SJSA1 (cell line): Measurements from ENCODE around the gene PLXDC2. TPM values are rescaled to one million over a fixed set of nuclear protein-coding genes. Genes with fewer than 3 reads are reported as not detected.
"Not testable (repeated sequence)": the region's sequence is repeated elsewhere in the genome, so short reads cannot be mapped to it uniquely, and the experiment has no call there.

Source experiments
- DNase-seq, 2 experiments: peaks; one replicate each; pipeline ENCODE4 v3.0.0-alpha.2; 2015 to 2020; ENCODE audit warnings: low spot score in 2 of 2, low read depth in 1 of 2
- H3K27ac ChIP-seq: fragments of 250-450 bp; sonication (Bioruptor Pico); 2 replicates; pipeline ENCODE4 v1.5.1; 2020; ENCODE audit warnings: mild to moderate bottlenecking, moderate library complexity
- H3K27me3 ChIP-seq: fragments of 250-450 bp; sonication (Bioruptor Pico); replicated peaks from 2 replicates; pipeline ENCODE4 v1.5.1; 2020; ENCODE audit warnings: mild to moderate bottlenecking, moderate library complexity
- H3K36me3 ChIP-seq: fragments of 250-450 bp; sonication (Bioruptor Pico); 2 replicates; pipeline ENCODE4 v1.5.1; 2020; ENCODE audit warnings: mild to moderate bottlenecking
- H3K4me1 ChIP-seq: fragments of 250-450 bp; sonication (Bioruptor Pico); replicated peaks from 2 replicates; pipeline ENCODE4 v1.6.1; 2021; ENCODE audit warnings: mild to moderate bottlenecking
- H3K4me3 ChIP-seq: fragments of 250-450 bp; sonication (Bioruptor Pico); 2 replicates; pipeline ENCODE4 v1.5.1; 2020; ENCODE audit warnings: mild to moderate bottlenecking
- H3K9me3 ChIP-seq: fragments of 250-450 bp; sonication (Bioruptor Pico); replicated peaks from 2 replicates; pipeline ENCODE4 v1.5.1; 2020; ENCODE audit warnings: mild to moderate bottlenecking
- total RNA-seq: library from RNA; depleted of rRNA; stranded (reverse); fragments of >200 nt; shearing (Covaris generic); gene quantifications from 2 replicates; pipeline ENCODE4 v1.2.3, GENCODE V29; 2014

Gene PLXDC2
- total RNA-seq, 1 experiment from 2014 or later, result 0.66 TPM

DNA sequence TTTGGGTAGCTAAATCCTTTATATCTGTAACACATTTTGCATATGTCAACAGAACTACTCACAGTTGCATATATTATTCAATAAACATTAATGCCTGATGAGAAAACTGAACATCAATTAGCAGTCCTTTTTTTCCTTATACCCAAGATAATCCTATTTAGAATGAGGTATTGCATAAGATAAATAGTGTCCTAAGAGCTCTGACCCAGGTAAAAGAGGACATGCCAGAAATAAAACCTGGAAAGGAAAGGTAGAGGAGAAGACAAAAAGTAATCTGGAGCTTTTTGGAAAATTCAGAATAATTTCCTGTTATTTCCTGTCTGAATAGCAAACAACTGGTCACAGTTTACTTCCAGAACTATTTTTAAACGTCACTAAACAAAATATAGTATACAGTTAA, 204.4 kb downstream of the PLXDC2 start:
- H3K4me3 ChIP-seq, result no peak overlapping the region
- no peak overlapping the region for H3K27ac ChIP-seq
- no peaks in the 10 kb centered on the region for H3K4me1 ChIP-seq
- no peak for DNase-seq
- no peaks in the 10 kb centered on the region for H3K9me3 ChIP-seq
- H3K27me3 ChIP-seq, result no peaks in the 10 kb centered on the region
- H3K36me3 ChIP-seq, result no peaks in the 10 kb centered on the region

DNA sequence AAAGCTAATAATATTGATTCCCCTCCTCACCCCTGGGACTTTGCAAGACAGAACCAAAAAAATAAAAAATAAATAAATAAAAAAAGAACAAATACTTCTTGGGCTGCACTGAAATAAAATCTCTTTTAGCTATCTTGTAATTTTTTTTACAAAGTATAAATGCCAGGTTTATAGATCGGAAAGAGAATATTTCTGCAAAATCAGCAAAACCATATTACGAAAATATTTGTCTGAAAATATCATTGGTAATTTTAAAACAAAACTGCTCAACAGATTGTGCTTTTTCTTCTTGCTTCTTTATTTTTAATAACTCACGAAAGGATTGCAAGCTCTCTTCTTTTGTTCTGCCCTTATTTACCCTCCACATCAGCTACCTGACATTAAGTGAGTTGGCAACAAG, 213.3 kb downstream of the PLXDC2 start:
- Histone ChIP-seq H3K27ac (no peak overlapping the region), H3K9me3 (0 out of 2 replicates have a peak, but pooled peaks cover under 1% of the 10 kb centered on the region), H3K4me3 (no peak overlapping the region), H3K27me3 (no peaks in the 10 kb centered on the region), H3K4me1 (no peaks in the 10 kb centered on the region), H3K36me3 (no peaks in the 10 kb centered on the region)
- DNase-seq, result no peak

DNA sequence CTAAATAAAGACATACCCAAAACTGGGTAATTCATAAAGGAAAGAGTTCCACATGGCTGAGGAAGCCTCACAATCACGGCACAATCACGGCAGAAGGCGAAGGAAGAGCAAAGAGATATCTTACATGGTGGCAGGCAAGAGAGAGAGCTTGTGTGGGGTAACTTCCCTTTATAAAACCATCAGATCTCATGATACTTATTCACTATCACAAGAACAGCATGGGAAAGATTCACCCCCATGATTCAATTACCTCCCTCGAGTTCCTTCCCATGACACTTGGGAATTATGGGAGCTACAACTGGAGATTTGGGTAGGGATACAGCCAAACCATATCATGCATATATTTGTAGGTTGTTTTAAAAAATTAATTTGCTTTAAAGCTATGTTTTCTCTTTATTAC, 217.2 kb downstream of the PLXDC2 start:
- Histone ChIP-seq H3K4me3 (no peak overlapping the region), H3K4me1 (no peaks in the 10 kb centered on the region), H3K27me3 (no peaks in the 10 kb centered on the region), H3K36me3 (no peaks in the 10 kb centered on the region), H3K9me3 (0 out of 2 replicates have a peak, but pooled peaks cover 6% of the 10 kb centered on the region), H3K27ac (no peak overlapping the region)
- no peak for DNase-seq

DNA sequence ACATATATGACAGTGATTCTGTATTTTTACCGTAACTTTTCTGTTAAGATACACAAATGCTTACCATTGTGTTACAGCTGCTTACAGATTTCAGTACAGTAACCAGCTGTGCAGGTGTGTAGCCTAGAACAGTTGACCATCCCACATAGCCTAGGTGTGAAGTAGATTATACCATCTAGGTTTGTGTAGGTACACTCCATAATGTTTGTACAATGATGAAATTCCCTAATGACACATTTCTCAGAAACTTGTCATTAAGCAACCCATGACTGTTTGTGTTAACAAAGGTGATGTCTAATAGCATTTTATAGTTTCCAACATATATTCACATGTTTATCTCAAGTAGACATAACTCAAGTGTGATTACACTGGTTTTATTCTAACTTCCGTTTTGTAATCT, 218.5 kb downstream of the PLXDC2 start:
- DNase-seq, result no peak
- Histone ChIP-seq H3K4me3 (no peak overlapping the region), H3K36me3 (no peaks in the 10 kb centered on the region), H3K27ac (no peak overlapping the region), H3K9me3 (0 out of 2 replicates have a peak, but pooled peaks cover 6% of the 10 kb centered on the region), H3K4me1 (no peaks in the 10 kb centered on the region), H3K27me3 (no peaks in the 10 kb centered on the region)

DNA sequence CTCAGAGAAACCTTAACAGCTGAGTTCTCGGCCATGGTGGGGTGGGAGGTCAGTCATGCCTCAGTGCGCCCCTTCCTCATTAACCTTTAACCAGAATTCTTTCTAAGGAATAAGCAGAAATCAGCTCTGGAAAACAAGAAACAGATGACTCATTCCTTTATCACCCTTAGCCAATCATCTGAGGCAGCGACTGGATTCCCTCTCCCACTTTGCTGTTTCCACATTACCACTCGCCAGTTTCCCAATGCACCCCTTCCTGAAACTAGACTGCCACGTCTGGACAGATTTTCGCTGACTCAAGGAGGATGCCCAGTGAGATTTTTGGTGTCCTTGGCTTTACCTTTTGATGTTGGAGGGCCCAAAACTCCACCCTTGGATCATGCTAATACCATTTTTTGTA, 223.8 kb downstream of the PLXDC2 start:
- Histone ChIP-seq H3K27ac (no peak overlapping the region), H3K36me3 (no peaks in the 10 kb centered on the region), H3K4me3 (no peak overlapping the region), H3K27me3 (no peaks in the 10 kb centered on the region), H3K9me3 (0 out of 2 replicates have a peak, but pooled peaks cover 7% of the 10 kb centered on the region), H3K4me1 (no peaks in the 10 kb centered on the region)
- DNase-seq, result no peak

DNA sequence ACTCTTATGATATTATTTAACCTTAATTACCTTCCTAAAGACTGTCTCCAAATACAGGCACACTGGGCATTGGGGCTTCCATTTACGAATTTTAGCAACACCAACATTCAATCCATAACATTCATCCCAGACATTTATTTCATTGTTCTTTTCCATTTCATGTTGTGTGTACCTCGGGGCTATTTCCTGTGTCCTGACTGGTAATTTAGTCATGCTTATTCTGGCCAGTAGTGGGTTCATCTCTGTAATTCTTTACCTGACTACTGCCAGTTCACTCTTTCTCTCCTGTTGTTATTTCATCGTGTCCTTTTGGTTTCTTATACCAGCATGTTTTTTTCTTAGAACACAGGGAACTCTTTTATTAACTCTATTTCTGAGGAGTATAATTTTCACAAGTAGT, 225.7 kb downstream of the PLXDC2 start:
- Histone ChIP-seq H3K9me3 (0 out of 2 replicates have a peak, but pooled peaks cover 4% of the 10 kb centered on the region), H3K4me1 (no peaks in the 10 kb centered on the region), H3K4me3 (no peak overlapping the region), H3K27ac (no peak overlapping the region), H3K27me3 (no peaks in the 10 kb centered on the region), H3K36me3 (no peaks in the 10 kb centered on the region)
- no peak for DNase-seq

DNA sequence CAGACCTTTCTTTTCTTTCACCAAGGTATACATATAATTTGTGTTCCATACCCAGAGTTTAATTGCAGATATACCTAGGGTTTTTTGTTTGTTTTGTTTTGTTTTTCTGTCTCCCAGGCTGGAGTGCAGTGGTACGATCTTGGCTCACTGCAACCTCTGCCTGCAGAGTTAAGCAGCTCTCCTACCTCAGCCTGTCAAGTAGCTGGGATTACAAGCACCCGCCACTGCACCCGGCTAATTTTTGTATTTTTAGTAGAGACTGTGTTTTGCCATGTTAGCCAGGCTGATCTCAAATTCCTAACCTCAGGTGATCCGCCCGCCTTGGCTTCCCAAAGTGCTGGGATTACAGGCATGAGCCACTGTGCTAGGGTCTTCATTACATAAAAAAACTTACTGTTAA, 228.9 kb downstream of the PLXDC2 start:
- H3K4me1 ChIP-seq, DNase-seq, H3K9me3 ChIP-seq, H3K27me3 ChIP-seq, H3K36me3 ChIP-seq, H3K27ac ChIP-seq, H3K4me3 ChIP-seq: not testable (repeated sequence)

DNA sequence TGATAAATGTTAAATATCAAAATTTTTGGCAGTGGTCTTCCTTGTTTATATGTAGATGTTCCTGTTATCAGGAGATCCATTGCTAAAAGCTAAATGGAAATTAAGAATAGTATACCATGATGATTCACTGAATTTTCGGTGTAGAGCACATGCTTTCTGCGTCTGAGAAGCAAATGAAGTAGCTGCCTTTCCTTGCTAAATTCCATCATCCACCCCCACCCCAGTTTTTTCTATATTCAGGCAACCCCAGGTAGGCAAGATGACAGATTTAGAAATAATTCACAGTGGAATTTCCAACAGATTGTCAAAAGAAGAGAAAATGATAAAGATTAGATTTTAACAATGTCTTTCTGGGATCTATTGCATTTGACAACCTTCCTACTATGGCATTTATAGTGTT, 231.9 kb downstream of the PLXDC2 start:
- no peak for DNase-seq
- Histone ChIP-seq H3K4me1 (no peaks in the 10 kb centered on the region), H3K9me3 (no peaks in the 10 kb centered on the region), H3K36me3 (no peaks in the 10 kb centered on the region), H3K27me3 (no peaks in the 10 kb centered on the region), H3K4me3 (no peak overlapping the region), H3K27ac (no peak overlapping the region)

DNA sequence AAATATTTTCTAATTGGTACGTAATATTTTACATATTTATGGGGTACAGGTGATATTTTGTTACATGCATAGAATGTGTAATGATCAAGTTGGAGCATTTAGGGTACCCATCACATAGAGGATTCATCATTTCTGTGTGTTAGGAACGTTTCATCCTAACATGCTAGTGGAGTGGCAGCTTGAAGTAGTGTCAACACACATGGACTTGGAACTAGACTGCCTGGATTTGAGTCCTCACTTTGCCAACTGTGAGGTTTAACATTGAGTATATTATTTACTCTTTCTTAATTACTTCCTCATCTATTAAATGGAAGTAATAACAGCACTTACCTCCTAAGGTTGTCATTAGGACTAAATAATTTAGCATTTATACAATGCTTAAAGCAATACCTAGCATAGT, 241.9 kb downstream of the PLXDC2 start:
- no peak overlapping the region for H3K27ac ChIP-seq
- no peak for DNase-seq
- no peaks in the 10 kb centered on the region for H3K36me3 ChIP-seq
- no peaks in the 10 kb centered on the region for H3K27me3 ChIP-seq
- no peak overlapping the region for H3K4me3 ChIP-seq
- no peaks in the 10 kb centered on the region; the same call in 1 of the 2 replicates for H3K9me3 ChIP-seq
- H3K4me1 ChIP-seq, result no peaks in the 10 kb centered on the region

DNA sequence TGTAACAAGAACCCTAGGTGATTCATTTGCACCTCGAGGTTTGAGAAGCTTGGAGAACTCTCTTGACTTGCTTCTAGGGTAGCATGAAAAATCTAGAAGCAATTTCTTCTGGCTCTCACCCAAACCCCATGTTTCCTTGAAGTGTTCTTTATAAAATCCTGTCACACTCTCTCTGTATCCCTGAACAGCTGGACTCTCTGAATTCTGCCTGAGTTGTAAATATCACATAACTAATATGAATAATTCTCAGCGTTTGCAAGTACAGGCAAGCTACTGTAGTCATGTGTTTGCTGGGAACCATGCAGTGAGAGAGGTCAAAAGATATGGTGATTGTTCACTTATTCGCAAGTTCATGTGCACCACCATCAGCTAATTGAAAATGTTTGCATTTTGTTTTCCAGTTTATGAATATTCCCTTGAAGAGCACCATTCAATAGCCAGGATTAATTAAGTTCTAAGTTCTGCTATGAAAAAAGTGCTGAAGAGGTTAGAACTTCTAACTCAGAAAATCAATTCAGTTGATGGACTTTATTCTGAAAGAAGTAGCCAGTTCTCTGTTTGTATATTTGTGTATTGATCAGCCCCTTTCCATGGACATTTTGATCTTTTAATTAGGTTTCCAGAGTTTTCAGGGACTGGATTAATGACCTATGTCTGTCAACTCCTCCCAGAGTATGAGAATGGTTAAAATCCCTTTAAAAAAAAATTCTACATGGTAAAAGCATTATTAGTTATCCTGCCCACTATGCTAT, 243.0 kb downstream of the PLXDC2 start:
- no peak for DNase-seq

DNA sequence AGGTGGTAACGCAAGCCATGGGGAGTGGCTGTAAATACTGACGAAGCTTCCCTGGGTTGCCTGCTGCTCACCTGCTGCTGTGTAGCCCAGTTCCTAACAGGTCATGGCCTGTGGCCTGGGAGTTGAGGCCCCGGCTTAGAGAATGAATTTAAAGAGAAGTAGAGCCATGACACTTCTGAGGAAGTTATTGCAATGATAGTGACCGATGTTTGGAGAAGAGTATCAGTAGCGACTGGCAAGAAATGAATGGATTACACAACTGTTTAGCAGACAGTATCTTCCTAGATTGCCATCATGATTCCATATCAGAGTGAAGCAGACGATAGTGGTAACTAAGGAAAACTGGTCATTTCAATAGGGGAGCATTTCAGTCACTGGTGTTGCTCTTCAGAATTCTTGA, 249.6 kb downstream of the PLXDC2 start:
- Histone ChIP-seq H3K4me1 (no peaks in the 10 kb centered on the region), H3K4me3 (no peak overlapping the region), H3K36me3 (no peaks in the 10 kb centered on the region), H3K9me3 (peaks cover 2% of the 10 kb centered on the region; the same call in 1 of the 2 replicates), H3K27me3 (no peaks in the 10 kb centered on the region), H3K27ac (no peak overlapping the region)
- no peak for DNase-seq

More for the DNA sequence above, 243.0 kb downstream of the PLXDC2 start:
- Histone ChIP-seq H3K27me3 (no peaks in the 10 kb centered on the region), H3K27ac (no peak overlapping the region), H3K36me3 (no peaks in the 10 kb centered on the region), H3K4me1 (no peaks in the 10 kb centered on the region), H3K9me3 (no peaks in the 10 kb centered on the region; the same call in 1 of the 2 replicates), H3K4me3 (no peak overlapping the region)

DNA sequence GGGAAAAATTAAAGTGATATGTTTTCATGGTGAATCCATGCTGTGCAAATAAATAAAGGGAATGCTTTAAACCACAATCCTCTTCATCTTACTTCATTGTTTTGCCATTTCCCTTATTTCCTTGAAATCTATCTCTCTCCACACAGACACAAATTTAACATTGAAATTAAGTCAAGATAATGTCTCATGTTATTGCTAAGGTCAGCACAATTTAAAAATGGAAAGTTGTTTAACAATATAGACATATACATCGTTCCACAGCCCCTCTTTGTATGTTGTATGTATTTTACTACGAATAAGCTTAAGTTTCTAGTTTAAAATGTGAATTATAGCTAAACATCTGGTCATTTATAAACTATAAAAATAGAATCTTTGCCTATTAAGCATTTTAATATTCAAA, 256.9 kb downstream of the PLXDC2 start:
- peaks cover 3% of the 10 kb centered on the region; the same call in 1 of the 2 replicates for H3K9me3 ChIP-seq
- no peak overlapping the region for H3K4me3 ChIP-seq
- H3K27me3 ChIP-seq, result no peaks in the 10 kb centered on the region
- no peaks in the 10 kb centered on the region for H3K36me3 ChIP-seq
- no peaks in the 10 kb centered on the region for H3K4me1 ChIP-seq
- H3K27ac ChIP-seq, result no peak overlapping the region
- DNase-seq, result no peak

DNA sequence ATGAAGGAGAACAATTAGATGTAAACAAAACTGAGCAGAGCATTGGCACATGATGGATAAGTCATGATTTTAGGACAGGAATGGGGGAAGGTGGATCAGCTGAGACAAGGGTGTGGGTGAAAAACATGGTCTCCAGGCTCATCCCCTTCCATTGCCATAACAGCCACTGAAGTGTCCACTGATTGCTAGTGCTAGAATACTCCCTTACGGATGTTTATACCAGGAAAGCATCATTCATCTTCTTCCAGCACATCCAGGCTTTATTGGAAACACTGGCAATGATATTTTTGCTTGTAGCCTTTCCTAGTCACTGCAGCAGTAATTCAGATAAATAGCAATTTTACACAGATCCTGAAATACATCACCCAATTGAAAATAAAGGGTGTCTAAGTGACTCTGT, 259.5 kb downstream of the PLXDC2 start:
- DNase-seq, result no peak

DNA sequence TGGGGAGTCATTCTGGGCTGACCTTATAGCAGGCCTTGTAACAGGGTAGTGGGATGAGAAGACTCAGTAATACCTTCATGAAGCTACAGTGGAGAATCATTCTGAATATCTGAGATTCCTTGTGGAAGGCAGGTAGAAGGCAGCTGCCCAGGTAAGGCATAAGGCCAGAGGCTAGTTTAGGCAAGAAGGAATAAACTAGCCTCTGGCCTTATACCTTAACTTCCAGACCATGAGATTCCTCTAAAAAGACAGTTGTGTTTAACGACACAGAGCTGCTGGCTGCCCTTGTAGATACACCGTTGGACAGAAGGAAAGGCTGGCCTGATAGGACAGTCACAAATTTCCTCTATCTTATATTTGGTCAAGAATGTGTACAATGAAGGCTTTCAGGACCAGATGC, 268.2 kb downstream of the PLXDC2 start:
- Histone ChIP-seq H3K4me3 (no peak overlapping the region), H3K27ac (no peak overlapping the region), H3K4me1 (no peaks in the 10 kb centered on the region), H3K9me3 (peaks cover 2% of the 10 kb centered on the region; the same call in 1 of the 2 replicates), H3K27me3 (no peaks in the 10 kb centered on the region), H3K36me3 (no peaks in the 10 kb centered on the region)
- DNase-seq, result no peak

More for the DNA sequence above, 259.5 kb downstream of the PLXDC2 start:
- peaks cover 3% of the 10 kb centered on the region; the same call in 1 of the 2 replicates for H3K9me3 ChIP-seq
- H3K36me3 ChIP-seq, result no peaks in the 10 kb centered on the region
- H3K27ac ChIP-seq, result no peak overlapping the region
- no peak overlapping the region for H3K4me3 ChIP-seq
- no peaks in the 10 kb centered on the region for H3K27me3 ChIP-seq
- no peaks in the 10 kb centered on the region for H3K4me1 ChIP-seq
